CD8-positive, alpha-beta memory T cell (primary cell): Measurements from ENCODE around the gene NOL4L. TPM values are rescaled to one million over a fixed set of nuclear protein-coding genes. Genes with fewer than 3 reads are reported as not detected.

Experiments
- CTCF ChIA-PET: fragments of 350-600 bp; sonication (Branson Sonifier 250); formaldehyde crosslinking; loops from one replicate; lab custom pipeline; 2021; ENCODE audit warnings: antibody characterized with exemption; lab: Charles Lee
- POLR2A ChIA-PET: fragments of 350-600 bp; sonication (Branson Sonifier 250); formaldehyde crosslinking; loops from one replicate; lab custom pipeline; 2021; ENCODE audit warnings: antibody characterized with exemption; lab: Charles Lee
- DNase-seq, 5 donors: peaks; one replicate each; pipeline versions ENCODE4 v3.0.0 to v3.0.0-alpha.2; 2020 to 2022; ENCODE audit warnings: mixed read lengths in 1 of 5
- H3K27ac ChIP-seq: one replicate; pipeline ENCODE4 v1.7.0; 2013; ENCODE audit warnings: low read depth, mild to moderate bottlenecking, low read length, moderate library complexity
- H3K27me3 ChIP-seq: 2 replicates; pipeline ENCODE4 v1.7.0; 2013; ENCODE audit warnings: low read length, mild to moderate bottlenecking; ENCODE audit not compliant: insufficient read depth, poor library complexity, severe bottlenecking
- H3K36me3 ChIP-seq: 2 replicates; pipeline ENCODE4 v1.7.0; 2013; ENCODE audit warnings: mild to moderate bottlenecking, low read length, moderate library complexity; ENCODE audit not compliant: insufficient read depth
- H3K4me1 ChIP-seq: 2 replicates; pipeline ENCODE4 v1.7.0; 2013; ENCODE audit warnings: mild to moderate bottlenecking, low read length, moderate library complexity; ENCODE audit not compliant: insufficient read depth
- H3K4me3 ChIP-seq: 2 replicates; pipeline ENCODE4 v1.7.0; 2013; ENCODE audit warnings: mild to moderate bottlenecking, low read length
- H3K9me3 ChIP-seq: 2 replicates; pipeline ENCODE4 v1.7.0; 2013; ENCODE audit warnings: mild to moderate bottlenecking, low read length
- H3K27ac Mint-ChIP-seq, 8 donors: one replicate each; pipeline ENCODE4 v1.8.0; 2020 to 2021; ENCODE audit warnings: mixed read lengths in 8 of 8, mild to moderate bottlenecking in 6 of 8, inconsistent platforms in 3 of 8, moderate library complexity in 3 of 8
- H3K27me3 Mint-ChIP-seq, 2 donors: one replicate each; pipeline ENCODE4 v1.8.0; 2020 to 2021; ENCODE audit warnings: mixed read lengths in 2 of 2, mild to moderate bottlenecking in 1 of 2, moderate library complexity in 1 of 2
- H3K36me3 Mint-ChIP-seq, 3 donors: one replicate each; pipeline ENCODE4 v1.8.0; 2020 to 2021; ENCODE audit warnings: mixed read lengths in 3 of 3, inconsistent platforms in 1 of 3, mild to moderate bottlenecking in 1 of 3
- H3K4me1 Mint-ChIP-seq, 3 donors: one replicate each; pipeline ENCODE4 v1.8.0; 2020 to 2021; ENCODE audit warnings: mixed read lengths in 3 of 3, inconsistent platforms in 1 of 3, mild to moderate bottlenecking in 1 of 3
- H3K4me3 Mint-ChIP-seq, 7 donors: one replicate each; pipeline ENCODE4 v1.8.0; 2020 to 2021; ENCODE audit warnings: mixed read lengths in 7 of 7, mild to moderate bottlenecking in 6 of 7, moderate library complexity in 4 of 7, inconsistent platforms in 2 of 7
- H3K9me3 Mint-ChIP-seq, 5 donors: one replicate each; pipeline ENCODE4 v1.8.0; 2020 to 2022; ENCODE audit warnings: mixed read lengths in 5 of 5, mild to moderate bottlenecking in 3 of 5, moderate library complexity in 2 of 5, inconsistent platforms in 1 of 5
- polyA plus RNA-seq: library from polyadenylated mRNA; unstranded; fragments of 300-500 nt; fragmentation: Illumina TruSeq; gene quantifications from one replicate; pipeline ENCODE4 v1.2.3, GENCODE V29; 2021
- total RNA-seq, 2 experiments: library from RNA; stranded (reverse); gene quantifications; one replicate each; pipeline ENCODE4 v1.2.3, GENCODE V29; 2021

Gene NOL4L
- total and polyA plus RNA-seq, 3 experiments from 2014 or later, result 15.4 to 19.8 (median 15.8) TPM

- POLR2A ChIA-PET, result no interaction called here
- Histone ChIP-seq H3K27ac (no peak overlapping the region), H3K9me3 (no peaks in the 10 kb centered on the region), H3K4me1 (no peaks in the 10 kb centered on the region), H3K36me3 (no peaks in the 10 kb centered on the region), H3K27me3 (no peaks in the 10 kb centered on the region), H3K4me3 (no peak overlapping the region)
- CTCF ChIA-PET, result no interaction called here
- DNase-seq, result no peak
- Mint-ChIP-seq H3K4me3 (no peak overlapping the region), H3K4me1 (peaks cover 0 to 3% (median 2%) of the 10 kb centered on the region in 3 donors), H3K36me3 (no peaks in the 10 kb centered on the region), H3K27me3 (peaks cover 6 to 12% of the 10 kb centered on the region in 2 donors), H3K27ac (no peak overlapping the region), H3K9me3 (no peaks in the 10 kb centered on the region)
Observed at GRCh38 chr20:32606790-32607189, 21.7 kb upstream of the NOL4L start.

- no peaks in the 10 kb centered on the region for H3K27me3 ChIP-seq
- H3K36me3 ChIP-seq, result no peaks in the 10 kb centered on the region
Observed at GRCh38 chr20:32606107-32606506, 21.0 kb upstream of the NOL4L start.

GRCh38 chr20:32605167-32605656 lies 20.1 kb upstream of the NOL4L start:
- POLR2A ChIA-PET, result no interaction called here
- H3K27ac Mint-ChIP-seq, result no peak overlapping the region
- DNase-seq, result no peak
- H3K4me3 ChIP-seq, result no peak overlapping the region
- H3K36me3 ChIP-seq, result no peaks in the 10 kb centered on the region
- no peak overlapping the region for H3K4me3 Mint-ChIP-seq
- H3K36me3 Mint-ChIP-seq, result no peaks in the 10 kb centered on the region
- H3K4me1 Mint-ChIP-seq, result peaks cover 0 to 3% (median 2%) of the 10 kb centered on the region in 3 donors
- CTCF ChIA-PET, result no interaction called here
- H3K27me3 ChIP-seq, result no peaks in the 10 kb centered on the region
- no peak overlapping the region for H3K27ac ChIP-seq
- H3K9me3 ChIP-seq, result no peaks in the 10 kb centered on the region
- peaks cover 6 to 12% of the 10 kb centered on the region in 2 donors for H3K27me3 Mint-ChIP-seq
- no peaks in the 10 kb centered on the region for H3K9me3 Mint-ChIP-seq
- H3K4me1 ChIP-seq, result no peaks in the 10 kb centered on the region

More at GRCh38 chr20:32606107-32606506, 21.0 kb upstream of the NOL4L start:
- no peaks in the 10 kb centered on the region for H3K4me1 ChIP-seq
- no peak overlapping the region for H3K4me3 ChIP-seq
- no peaks in the 10 kb centered on the region for H3K9me3 ChIP-seq
- POLR2A ChIA-PET, result no interaction called here
- H3K4me1 Mint-ChIP-seq, result peaks cover 0 to 3% (median 2%) of the 10 kb centered on the region in 3 donors
- H3K4me3 Mint-ChIP-seq, result no peak overlapping the region
- DNase-seq, result no peak
- H3K27ac ChIP-seq, result no peak overlapping the region
- H3K36me3 Mint-ChIP-seq, result no peaks in the 10 kb centered on the region
- no peak overlapping the region for H3K27ac Mint-ChIP-seq
- H3K9me3 Mint-ChIP-seq, result no peaks in the 10 kb centered on the region
- CTCF ChIA-PET, result no interaction called here
- peaks cover 6 to 12% of the 10 kb centered on the region in 2 donors for H3K27me3 Mint-ChIP-seq

- H3K4me3 ChIP-seq, result no peak overlapping the region
- H3K27me3 Mint-ChIP-seq, result no peaks in the 10 kb centered on the region
- H3K4me1 Mint-ChIP-seq, result no peaks in the 10 kb centered on the region
- peak overlapping the region in 1 of 8 donors; percentile 34 for H3K27ac Mint-ChIP-seq
- DNase-seq, result no peak
- POLR2A ChIA-PET, result no interaction called here
- no peaks in the 10 kb centered on the region for H3K9me3 Mint-ChIP-seq
- H3K9me3 ChIP-seq, result no peaks in the 10 kb centered on the region
- H3K27ac ChIP-seq, result no peak overlapping the region
- H3K27me3 ChIP-seq, result no peaks in the 10 kb centered on the region
- no peaks in the 10 kb centered on the region for H3K4me1 ChIP-seq
- no peaks in the 10 kb centered on the region for H3K36me3 Mint-ChIP-seq
- H3K4me3 Mint-ChIP-seq, result no peak overlapping the region
- no peaks in the 10 kb centered on the region for H3K36me3 ChIP-seq
- CTCF ChIA-PET, result interaction anchor here (2.1 kb wide), 1 partner anchor 82 kb away, joined by 5 read pairs; no protein-coding TSS in a partner anchor
Observed at GRCh38 chr20:32603046-32603726, 18.1 kb upstream of the NOL4L start.

- ChIA-PET POLR2A (no interaction called here), CTCF (interaction anchor here (2.1 kb wide), 1 partner anchor 81 kb away, joined by 5 read pairs; no protein-coding TSS in a partner anchor)
- Histone ChIP-seq H3K36me3 (no peaks in the 10 kb centered on the region), H3K27ac (no peak overlapping the region), H3K27me3 (no peaks in the 10 kb centered on the region), H3K9me3 (no peaks in the 10 kb centered on the region), H3K4me1 (no peaks in the 10 kb centered on the region), H3K4me3 (no peak overlapping the region)
- Mint-ChIP-seq H3K27me3 (no peaks in the 10 kb centered on the region), H3K27ac (no peak overlapping the region), H3K9me3 (no peaks in the 10 kb centered on the region), H3K36me3 (no peaks in the 10 kb centered on the region), H3K4me1 (no peaks in the 10 kb centered on the region), H3K4me3 (no peak overlapping the region)
- no peak for DNase-seq
Observed at GRCh38 chr20:32602273-32602672, 17.1 kb upstream of the NOL4L start.

GRCh38 chr20:32600681-32601237 lies 15.6 kb upstream of the NOL4L start:
- Histone ChIP-seq H3K27me3 (no peaks in the 10 kb centered on the region), H3K27ac (no peak overlapping the region), H3K4me3 (no peak overlapping the region), H3K4me1 (no peaks in the 10 kb centered on the region), H3K9me3 (no peaks in the 10 kb centered on the region), H3K36me3 (no peaks in the 10 kb centered on the region)
- H3K27ac Mint-ChIP-seq, result no peak overlapping the region
- H3K4me1 Mint-ChIP-seq, result peaks cover 0 to 8% (median 0%) of the 10 kb centered on the region in 3 donors
- POLR2A ChIA-PET, result no interaction called here
- DNase-seq, result no peak
- CTCF ChIA-PET, result no interaction called here
- no peaks in the 10 kb centered on the region for H3K9me3 Mint-ChIP-seq
- no peaks in the 10 kb centered on the region for H3K27me3 Mint-ChIP-seq
- no peak overlapping the region for H3K4me3 Mint-ChIP-seq
- no peaks in the 10 kb centered on the region for H3K36me3 Mint-ChIP-seq

GRCh38 chr20:32599783-32600340 lies 14.7 kb upstream of the NOL4L start:
- CTCF ChIA-PET, result no interaction called here

GRCh38 chr20:32598606-32599005 lies 13.5 kb upstream of the NOL4L start:
- Mint-ChIP-seq H3K36me3 (no peaks in the 10 kb centered on the region), H3K27me3 (no peaks in the 10 kb centered on the region)
- POLR2A ChIA-PET, result no interaction called here

More at GRCh38 chr20:32599783-32600340, 14.7 kb upstream of the NOL4L start:
- no peaks in the 10 kb centered on the region for H3K27me3 ChIP-seq
- H3K4me1 ChIP-seq, result no peaks in the 10 kb centered on the region
- no peak overlapping the region for H3K4me3 Mint-ChIP-seq
- no peak overlapping the region for H3K27ac ChIP-seq
- H3K36me3 ChIP-seq, result no peaks in the 10 kb centered on the region
- POLR2A ChIA-PET, result no interaction called here
- H3K4me1 Mint-ChIP-seq, result peaks cover 0 to 8% (median 0%) of the 10 kb centered on the region in 3 donors
- H3K36me3 Mint-ChIP-seq, result no peaks in the 10 kb centered on the region
- peak overlapping the region in 1 of 8 donors; percentile 33 for H3K27ac Mint-ChIP-seq
- H3K9me3 ChIP-seq, result no peaks in the 10 kb centered on the region
- no peak for DNase-seq
- H3K9me3 Mint-ChIP-seq, result no peaks in the 10 kb centered on the region
- H3K27me3 Mint-ChIP-seq, result no peaks in the 10 kb centered on the region
- no peak overlapping the region for H3K4me3 ChIP-seq

More at GRCh38 chr20:32598606-32599005, 13.5 kb upstream of the NOL4L start:
- no peaks in the 10 kb centered on the region for H3K4me1 ChIP-seq
- H3K9me3 ChIP-seq, result no peaks in the 10 kb centered on the region
- CTCF ChIA-PET, result interaction anchor here (0.9 kb wide), 1 partner anchor 54 kb away, joined by 3 read pairs; no protein-coding TSS in a partner anchor
- Mint-ChIP-seq H3K9me3 (no peaks in the 10 kb centered on the region), H3K27ac (peak overlapping the region in 2 of 8 donors; percentile 54 to 68), H3K4me1 (peaks cover 0 to 8% (median 1%) of the 10 kb centered on the region in 3 donors), H3K4me3 (no peak overlapping the region)
- no peak overlapping the region for H3K4me3 ChIP-seq
- H3K27me3 ChIP-seq, result no peaks in the 10 kb centered on the region
- no peak for DNase-seq
- no peaks in the 10 kb centered on the region for H3K36me3 ChIP-seq
- H3K27ac ChIP-seq, result no peak overlapping the region
